ENCODE results near the gene ACOT12. TPM values are rescaled to one million over a fixed set of nuclear protein-coding genes. Genes with fewer than 3 reads are reported as not detected.

Gene ACOT12
- total and polyA plus RNA-seq, 2 donors (not counting 3 experiments of a cell fraction or from before 2014, with no cell fraction given) = not detected

- Histone ChIP-seq H3K9me3 (replicated peaks; ENCODE audit: control insufficient read depth, insufficient read depth, low read length) (no peaks in the 10 kb centered on the region), H2AFZ (ENCODE audit: low read depth, low read length) (no peak overlapping the region), H3K4me3 (replicated peaks in 1 of 3; ENCODE audit: insufficient read depth in 1 of 3, low read depth in 1 of 3, low read length in 3 of 3) (no peak overlapping the region), H3K4me2 (ENCODE audit: insufficient read depth, low read length) (no peak overlapping the region), H3K79me2 (ENCODE audit: control insufficient read depth, insufficient read depth, low read length) (no peaks in the 10 kb centered on the region), H3K4me1 (ENCODE audit: control insufficient read depth, extremely low read depth, insufficient read depth, low read length) (no peaks in the 10 kb centered on the region), H3K27me3 (ENCODE audit: control insufficient read depth in 2 of 2, insufficient read depth in 2 of 2, low read length in 2 of 2) (no peaks in the 10 kb centered on the region), H3K9me1 (replicated peaks; ENCODE audit: control insufficient read depth, extremely low read depth, insufficient read depth, low read length) (no peaks in the 10 kb centered on the region), H3K36me3 (ENCODE audit: control insufficient read depth in 2 of 2, extremely low read depth in 1 of 2, insufficient read depth in 2 of 2, low read length in 2 of 2) (no peaks in the 10 kb centered on the region), H4K20me1 (replicated peaks; ENCODE audit: control insufficient read depth, extremely low read depth, insufficient read depth, low read length) (no peaks in the 10 kb centered on the region), H3K27ac (ENCODE audit: insufficient read depth, low read depth, low read length) (no peak overlapping the region), H3K9ac (replicated peaks; ENCODE audit: extremely low read depth, insufficient read depth, low read length) (no peak overlapping the region)
- FAIRE-seq (no peak), DNase-seq (ENCODE audit: low read depth, low spot score) (no peak)
- no peak for TF ChIP-seq MYC (IDR thresholded peaks at IDR 0.05; ENCODE audit: low read depth, low read length)
- no peak for TF ChIP-seq POLR2A (IDR thresholded peaks at IDR 0.05; ENCODE audit: low read depth, low read length)
- no peak for TF ChIP-seq EZH2 (IDR thresholded peaks at IDR 0.05; ENCODE audit: borderline replicate concordance, low read depth, low read length, severe bottlenecking)
- TF ChIP-seq GATA2 (IDR thresholded peaks at IDR 0.05; ENCODE audit: insufficient read depth, insufficient read length, low read depth, low read length) = no peak
- TF ChIP-seq JUN (IDR thresholded peaks at IDR 0.05; ENCODE audit: borderline replicate concordance, insufficient read depth, insufficient read length, low read depth) = no peak
- no peak for TF ChIP-seq POLR2AphosphoS5 (IDR thresholded peaks at IDR 0.05; ENCODE audit: insufficient read depth, low read depth, low read length)
- no peak for TF ChIP-seq CTCF (IDR thresholded peaks at IDR 0.05; ENCODE audit: extremely low read depth in 1 of 2, insufficient read depth in 1 of 2, low read depth in 1 of 2, low read length in 2 of 2)
- TF ChIP-seq FOS (IDR thresholded peaks at IDR 0.05; ENCODE audit: borderline replicate concordance, insufficient read depth, low read length) = no peak
- BruUV-seq (replicated peaks) = no TSS peak
- CTCF ChIA-PET = no interaction called here
- intact Hi-C loops (cut with micrococcal nuclease) = no loop called here
- dilution Hi-C loops (cut with MboI; ENCODE audit: extremely low pct_ligation_motif_present, low sequenced_read_pairs) = no loop called here
- POLR2A ChIA-PET = no interaction called here
These were observed 59.5 kb downstream of the ACOT12 start for GRCh38 chr5:81334304-81335061.
